Activated CD8-positive, alpha-beta T cell treated with anti-CD3 and anti-CD28 coated beads for 36 hours (primary cell): ENCODE data around the gene ABHD12. TPM values are rescaled to one million over a fixed set of nuclear protein-coding genes. Genes with fewer than 3 reads are reported as not detected.
A peak's percentile ranks its signal among the peaks of the same experiment; 100 is the strongest.

Source experiments
- ATAC-seq: fragments of 200-7000 bp; cut with Tn5 transposase; one replicate; pipeline ENCODE4 v1.10.0; 2021; ENCODE audit warnings: mild to moderate bottlenecking, moderate library complexity
- CTCF ChIA-PET: fragments of 350-600 bp; sonication (Branson Sonifier 250); formaldehyde crosslinking; loops from one replicate; lab custom pipeline; 2021; ENCODE audit warnings: antibody characterized with exemption; lab: Charles Lee
- POLR2A ChIA-PET: fragments of 350-600 bp; sonication (Branson Sonifier 250); formaldehyde crosslinking; loops from one replicate; lab custom pipeline; 2021; ENCODE audit warnings: antibody characterized with exemption; lab: Charles Lee
- DNase-seq: peaks from one replicate; pipeline ENCODE4 v3.0.0-alpha.2; 2020
- H3K27ac Mint-ChIP-seq: one replicate; pipeline ENCODE4 v1.8.0; 2021; ENCODE audit warnings: mild to moderate bottlenecking, mixed read lengths
- H3K27me3 Mint-ChIP-seq: one replicate; pipeline ENCODE4 v1.8.0; 2021; ENCODE audit warnings: mixed read lengths
- H3K36me3 Mint-ChIP-seq: one replicate; pipeline ENCODE4 v1.8.0; 2021; ENCODE audit warnings: low read depth, mixed read lengths
- H3K4me1 Mint-ChIP-seq: one replicate; pipeline ENCODE4 v1.8.0; 2021; ENCODE audit warnings: low read depth, mixed read lengths
- H3K4me3 Mint-ChIP-seq: one replicate; pipeline ENCODE4 v1.8.0; 2021; ENCODE audit warnings: mild to moderate bottlenecking, moderate library complexity, mixed read lengths
- H3K9me3 Mint-ChIP-seq: one replicate; pipeline ENCODE4 v1.8.0; 2021; ENCODE audit warnings: mixed read lengths
- CTCF ChIP-seq: fragments of 200-600 bp; IDR thresholded peaks from one replicate; pipeline ENCODE4 v1.8.0; 2022; ENCODE audit warnings: antibody characterized with exemption, mild to moderate bottlenecking
- intact Hi-C: fragments of 100-400 bp; cut with micrococcal nuclease; formaldehyde crosslinking; loops from one replicate; pipeline ENCODE4 v1.10.0; 2022
- total RNA-seq, 2 experiments: library from RNA; stranded (reverse); gene quantifications; one replicate each; pipeline ENCODE4 v1.2.3, GENCODE V29; 2021

ABHD12 gene
- total RNA-seq, 2 experiments from 2014 or later, result 16.0 to 17.0 TPM

GRCh38 chr20:25308671-25309394 lies 81.8 kb downstream of the ABHD12 start:
- ATAC-seq (no peak), DNase-seq (no peak)
- intact Hi-C loops, result no loop called here
- CTCF ChIA-PET, result interaction anchor here (1.1 to 3.2 kb wide), 3 partner anchors 13 to 90 kb away, joined by 6 to 27 read pairs (median 7); no protein-coding TSS in a partner anchor
- Mint-ChIP-seq H3K9me3 (no peaks in the 10 kb centered on the region), H3K27ac (peak overlapping the region; percentile 42), H3K36me3 (peaks cover 5% of the 10 kb centered on the region), H3K4me3 (no peak overlapping the region), H3K27me3 (no peaks in the 10 kb centered on the region), H3K4me1 (peaks cover 30% of the 10 kb centered on the region)
- TF ChIP-seq CTCF, result no peak
- POLR2A ChIA-PET, result interaction anchor here (1.0 to 1.6 kb wide), 2 partner anchors 82 to 90 kb away, joined by 3 read pairs; partner anchors contain the start of gene ABHD12

GRCh38 chr20:25308083-25308491 lies 82.5 kb downstream of the ABHD12 start:
- ATAC-seq (no peak), DNase-seq (no peak)
- intact Hi-C loops, result no loop called here
- Mint-ChIP-seq H3K4me1 (peaks cover 27% of the 10 kb centered on the region), H3K4me3 (no peak overlapping the region), H3K36me3 (peaks cover 5% of the 10 kb centered on the region), H3K27me3 (no peaks in the 10 kb centered on the region), H3K27ac (no peak overlapping the region), H3K9me3 (no peaks in the 10 kb centered on the region)
- CTCF ChIA-PET, result interaction anchor here (1.1 kb wide), 1 partner anchor 13 kb away, joined by 6 read pairs; no protein-coding TSS in a partner anchor
- TF ChIP-seq CTCF, result no peak
- POLR2A ChIA-PET, result interaction anchor here (1.6 kb wide), 1 partner anchor 83 kb away, joined by 3 read pairs; the partner anchor contains the start of gene ABHD12

GRCh38 chr20:25306991-25307903 lies 83.4 kb downstream of the ABHD12 start:
- CTCF ChIA-PET, result no interaction called here
- H3K9me3 Mint-ChIP-seq, result no peaks in the 10 kb centered on the region

GRCh38 chr20:25304025-25304549 lies 86.5 kb downstream of the ABHD12 start:
- CTCF ChIA-PET, result interaction anchor here (1.3 kb wide), 1 partner anchor 11 kb away, joined by 3 read pairs; no protein-coding TSS in a partner anchor
- intact Hi-C loops, result no loop called here
- ATAC-seq (no peak), DNase-seq (no peak)
- TF ChIP-seq CTCF, result no peak
- H3K4me1 Mint-ChIP-seq, result peaks cover 1% of the 10 kb centered on the region
- POLR2A ChIA-PET, result no interaction called here
- no peaks in the 10 kb centered on the region for H3K27me3 Mint-ChIP-seq
- H3K9me3 Mint-ChIP-seq, result no peaks in the 10 kb centered on the region
- H3K4me3 Mint-ChIP-seq, result no peak overlapping the region
- no peak overlapping the region for H3K27ac Mint-ChIP-seq
- H3K36me3 Mint-ChIP-seq, result peaks cover 3% of the 10 kb centered on the region

More at GRCh38 chr20:25306991-25307903, 83.4 kb downstream of the ABHD12 start:
- ATAC-seq, result no peak
- TF ChIP-seq CTCF, result no peak
- Mint-ChIP-seq H3K27ac (no peak overlapping the region), H3K4me3 (no peak overlapping the region), H3K36me3 (peaks cover 5% of the 10 kb centered on the region), H3K4me1 (peaks cover 27% of the 10 kb centered on the region), H3K27me3 (no peaks in the 10 kb centered on the region)
- intact Hi-C loops, result no loop called here
- no peak for DNase-seq
- POLR2A ChIA-PET, result interaction anchor here (0.5 to 1.6 kb wide), 2 partner anchors 84 to 935 kb away, joined by 3 read pairs; partner anchors contain the start of gene ABHD12
